ENCODE measurements around the gene DUSP16. TPM values are rescaled to one million over a fixed set of nuclear protein-coding genes. Genes with fewer than 3 reads are reported as not detected.

The DUSP16 gene
- total RNA-seq, 1 donor = 12.1 TPM

- no peak for DNase-seq (ENCODE audit: low read depth)
- no peak for TF ChIP-seq CTCF (IDR thresholded peaks at IDR 0.05; ENCODE audit: insufficient read depth, low read depth, low read length)
- no peak overlapping the region for H3K4me3 ChIP-seq (ENCODE audit: low read depth, low read length)
These were observed 91.8 kb downstream of the DUSP16 start for GRCh38 chr12:12470751-12471306.

GRCh38 chr12:12469386-12469785, 93.3 kb downstream of the DUSP16 start:
- no peak for DNase-seq (ENCODE audit: low read depth)
- no peak overlapping the region for H3K4me3 ChIP-seq (ENCODE audit: low read depth, low read length)
- TF ChIP-seq CTCF (IDR thresholded peaks at IDR 0.05; ENCODE audit: insufficient read depth, low read depth, low read length) = no peak

- H3K4me3 ChIP-seq (ENCODE audit: low read depth, low read length) = no peak overlapping the region
- DNase-seq (ENCODE audit: low read depth) = no peak
- no peak for TF ChIP-seq CTCF (IDR thresholded peaks at IDR 0.05; ENCODE audit: insufficient read depth, low read depth, low read length)
These were observed 94.1 kb downstream of the DUSP16 start for GRCh38 chr12:12468575-12468974.

GRCh38 chr12:12467688-12468261, 94.9 kb downstream of the DUSP16 start:
- H3K4me3 ChIP-seq (ENCODE audit: low read depth, low read length) = no peak overlapping the region
- DNase-seq (ENCODE audit: low read depth) = no peak
- TF ChIP-seq CTCF (IDR thresholded peaks at IDR 0.05; ENCODE audit: insufficient read depth, low read depth, low read length) = no peak

GRCh38 chr12:12467264-12467663, 95.4 kb downstream of the DUSP16 start:
- DNase-seq (ENCODE audit: low read depth) = no peak
- no peak overlapping the region for H3K4me3 ChIP-seq (ENCODE audit: low read depth, low read length)
- TF ChIP-seq CTCF (IDR thresholded peaks at IDR 0.05; ENCODE audit: insufficient read depth, low read depth, low read length) = no peak

GRCh38 chr12:12466157-12466556, 96.5 kb downstream of the DUSP16 start:
- no peak for TF ChIP-seq CTCF (IDR thresholded peaks at IDR 0.05; ENCODE audit: insufficient read depth, low read depth, low read length)
- no peak for DNase-seq (ENCODE audit: low read depth)
- no peak overlapping the region for H3K4me3 ChIP-seq (ENCODE audit: low read depth, low read length)

GRCh38 chr12:12465522-12465921, 97.1 kb downstream of the DUSP16 start:
- H3K4me3 ChIP-seq (ENCODE audit: low read depth, low read length) = no peak overlapping the region
- no peak for TF ChIP-seq CTCF (IDR thresholded peaks at IDR 0.05; ENCODE audit: insufficient read depth, low read depth, low read length)
- no peak for DNase-seq (ENCODE audit: low read depth)

Data from fibroblast of villous mesenchyme (primary cell).